ENCODE data around the gene FAM240A.
"Not testable (repeated sequence)": the region's sequence is repeated elsewhere in the genome, so short reads cannot be mapped to it uniquely, and the experiment has no call there.

The FAM240A gene

DNA sequence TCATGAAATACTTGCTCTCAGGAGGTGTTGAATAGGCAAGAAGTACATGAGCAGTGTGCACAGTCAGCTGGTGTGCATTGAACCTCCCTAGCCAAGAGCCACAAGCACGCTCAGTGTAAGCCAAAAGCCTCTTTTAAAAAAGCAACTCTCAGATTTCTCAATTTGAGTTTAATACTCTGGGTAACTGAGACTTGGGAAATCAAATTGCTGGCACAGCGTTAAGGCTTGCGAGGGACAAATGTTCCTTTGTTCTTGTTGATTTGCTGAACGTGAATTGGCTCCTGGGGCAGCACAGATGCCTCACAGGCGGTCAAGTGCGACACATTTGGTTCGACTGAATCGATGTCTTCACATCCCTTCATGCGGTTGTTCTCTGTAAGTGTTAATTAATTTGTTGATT, at the start of gene FAM240A:
FAM240A (plus strand) TSS at position 202 of the 400 bp plus-strand sequence; CDS start at position 361, 159 bp downstream.
- FAIRE-seq = no peak

DNA sequence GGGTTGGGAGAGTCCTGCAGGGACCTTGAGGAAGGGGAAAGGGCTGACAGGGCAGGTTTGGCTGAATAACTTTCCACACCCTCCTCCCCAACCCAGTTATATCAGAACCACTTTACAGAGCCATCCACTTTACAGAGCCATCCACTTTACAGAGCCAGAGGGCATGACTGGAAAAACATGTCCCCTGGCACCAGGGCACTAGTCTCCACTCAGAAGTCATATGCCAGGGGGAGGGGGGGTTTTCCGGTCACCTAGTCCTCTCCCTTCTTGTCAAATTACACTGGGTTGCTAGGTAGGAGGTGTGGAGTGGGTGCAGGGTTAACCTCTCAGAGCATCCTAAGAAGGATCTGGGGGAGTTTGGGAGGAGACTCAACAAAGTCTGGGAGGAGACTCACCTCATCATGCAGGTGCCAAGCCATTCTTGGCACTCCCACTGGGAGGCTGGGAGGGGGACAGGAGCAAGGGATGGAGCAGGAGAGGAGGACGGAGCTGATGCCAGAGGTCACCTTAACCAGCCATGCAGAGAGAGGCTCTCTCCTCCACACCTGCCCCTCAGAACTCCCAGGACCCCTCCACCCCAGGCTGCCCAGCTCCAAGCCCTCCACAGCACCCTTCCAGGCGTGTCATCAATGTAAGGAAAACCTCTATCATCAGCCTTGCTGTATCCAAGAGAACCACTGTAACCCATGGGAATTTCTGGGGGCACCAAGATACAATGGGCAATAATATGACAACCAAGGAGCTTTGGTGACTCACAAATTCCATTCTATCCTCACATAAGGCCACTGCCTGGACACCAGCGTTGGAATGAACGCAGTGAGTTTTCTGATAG, 47.9 kb upstream of the FAM240A start:
- no peak for FAIRE-seq

DNA sequence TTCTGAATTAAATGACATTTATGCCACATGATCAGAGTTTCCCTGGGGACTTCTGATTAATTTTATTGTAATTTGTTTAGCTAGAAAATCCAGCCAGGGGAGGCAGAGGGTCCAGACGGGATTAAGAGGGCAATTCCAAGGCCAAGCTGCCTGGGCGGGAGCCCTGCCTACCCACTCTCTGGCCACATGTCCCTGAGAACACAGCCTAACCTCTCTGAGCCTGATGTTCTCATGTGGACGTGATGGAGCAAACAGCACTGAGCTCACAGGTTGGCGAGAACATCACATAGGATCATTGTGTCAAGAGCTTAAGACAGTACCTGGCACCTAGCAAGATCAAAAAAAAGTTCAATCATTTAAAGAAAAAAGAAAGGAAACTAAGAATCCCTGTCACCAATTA, 47.2 kb upstream of the FAM240A start:
- FAIRE-seq = no peak

DNA sequence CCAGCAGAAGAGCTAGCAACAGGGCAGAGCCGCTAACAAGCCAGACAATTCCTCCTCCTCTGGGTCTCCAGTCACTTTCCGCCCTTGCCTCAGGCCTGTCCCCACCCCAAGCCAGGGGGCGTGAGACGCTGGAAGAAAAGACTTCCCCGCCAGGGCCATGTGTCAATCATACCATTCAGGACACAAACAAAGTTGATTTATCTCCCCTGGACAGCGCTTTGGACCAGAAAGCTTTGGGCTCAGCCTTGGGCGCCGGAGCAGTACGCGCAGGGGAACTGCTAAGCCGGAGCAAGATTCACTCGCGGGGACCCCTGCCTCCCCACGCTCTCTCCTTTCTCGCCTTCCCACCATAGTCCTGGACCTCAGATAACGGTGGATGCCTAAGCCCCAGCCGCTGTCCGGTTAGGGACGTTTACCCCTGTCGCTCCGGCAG, 46.7 kb upstream of the FAM240A start:
- no peak for FAIRE-seq

DNA sequence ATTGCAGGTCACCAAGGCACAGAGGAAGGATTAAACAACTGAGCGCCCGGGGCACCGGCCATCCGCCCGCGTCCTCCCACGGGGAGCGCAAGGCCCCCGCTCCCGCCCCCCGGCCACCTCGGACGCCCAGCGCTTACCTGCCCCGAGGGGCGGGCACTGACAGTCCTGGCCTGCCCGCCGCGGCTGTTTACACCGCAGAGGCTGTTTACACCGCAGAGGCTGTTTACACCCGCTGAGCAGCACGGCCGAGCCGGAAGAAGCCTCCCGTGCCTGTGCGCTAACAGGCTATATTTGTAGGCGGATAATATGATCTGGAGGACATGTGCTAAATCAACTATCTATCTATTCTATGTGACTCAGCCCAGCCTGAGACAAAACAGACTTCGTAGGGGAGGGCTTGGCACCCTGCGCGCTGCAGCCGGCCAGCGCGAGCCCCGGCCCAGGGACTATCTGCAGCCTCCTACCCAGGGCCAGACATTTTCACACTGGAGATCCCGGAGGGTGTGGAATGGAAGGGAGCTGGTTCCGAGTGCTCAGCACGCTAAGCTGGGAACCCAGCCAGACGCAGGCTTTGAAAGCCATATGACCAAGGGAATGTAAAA, 46.2 kb upstream of the FAM240A start, which contains the start of gene LRRC2:
LRRC2 (minus strand) TSS at position 263 of the 602 bp plus-strand sequence. CDS start 14,711 bp downstream, outside the sequence.
- FAIRE-seq = no peak

DNA sequence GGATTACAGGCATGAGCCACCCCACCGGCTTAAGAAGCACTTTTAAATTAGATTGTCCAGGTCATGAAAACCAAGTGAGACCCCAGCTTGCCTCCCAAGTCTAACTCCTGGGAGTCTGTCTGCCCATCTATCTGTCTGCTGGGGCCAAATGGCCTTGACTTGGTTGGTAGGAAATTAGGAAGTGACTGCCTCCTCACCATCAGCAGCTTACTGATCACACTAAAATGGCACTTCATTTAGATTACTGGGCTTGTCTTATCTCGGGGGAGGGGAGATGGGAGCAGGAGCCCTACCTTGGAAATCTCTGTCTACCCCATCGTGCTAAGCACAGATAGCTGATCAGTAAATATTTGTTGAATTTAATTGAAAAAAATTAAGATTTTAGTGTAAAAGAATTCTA, 40.6 kb upstream of the FAM240A start:
- no peak for FAIRE-seq

DNA sequence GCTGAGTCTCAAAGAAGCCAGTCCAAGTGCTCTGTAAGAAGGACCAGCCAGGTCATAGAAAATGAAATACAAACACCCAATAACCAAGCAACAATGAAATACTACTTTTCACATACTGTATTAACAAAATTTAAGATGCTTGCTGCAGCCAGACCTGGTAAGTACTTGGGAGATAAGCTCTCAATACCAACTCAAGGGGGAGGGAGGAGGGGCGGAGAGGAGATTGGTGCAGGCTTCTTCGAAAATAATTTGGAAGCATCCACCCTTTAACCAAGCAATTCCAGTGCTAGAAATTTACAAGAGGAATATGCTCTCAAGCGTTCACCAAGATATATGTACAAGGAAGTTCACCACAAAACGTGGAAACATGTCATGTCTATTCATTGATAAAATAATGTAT, 38.6 kb upstream of the FAM240A start:
- no peak for FAIRE-seq

DNA sequence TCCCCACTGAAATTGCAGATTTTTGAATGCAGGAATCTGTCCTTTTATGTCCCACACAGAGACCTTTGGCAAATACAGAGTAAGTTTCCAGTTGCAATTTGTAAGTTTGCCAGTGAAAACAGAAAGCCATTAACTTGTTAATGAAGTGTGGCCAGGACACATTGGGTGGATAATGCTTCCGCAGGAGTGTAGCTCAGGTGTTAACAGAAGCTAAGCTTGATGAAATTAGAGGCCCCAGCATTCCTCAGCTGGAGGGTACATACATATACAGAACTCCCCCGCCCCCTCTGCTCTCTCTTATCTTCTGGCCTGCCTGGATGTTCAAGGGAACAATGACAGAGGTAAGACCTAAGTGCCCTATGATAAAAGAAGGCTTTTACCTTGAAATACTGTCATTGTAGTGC, 38.1 kb upstream of the FAM240A start:
- FAIRE-seq = no peak

DNA sequence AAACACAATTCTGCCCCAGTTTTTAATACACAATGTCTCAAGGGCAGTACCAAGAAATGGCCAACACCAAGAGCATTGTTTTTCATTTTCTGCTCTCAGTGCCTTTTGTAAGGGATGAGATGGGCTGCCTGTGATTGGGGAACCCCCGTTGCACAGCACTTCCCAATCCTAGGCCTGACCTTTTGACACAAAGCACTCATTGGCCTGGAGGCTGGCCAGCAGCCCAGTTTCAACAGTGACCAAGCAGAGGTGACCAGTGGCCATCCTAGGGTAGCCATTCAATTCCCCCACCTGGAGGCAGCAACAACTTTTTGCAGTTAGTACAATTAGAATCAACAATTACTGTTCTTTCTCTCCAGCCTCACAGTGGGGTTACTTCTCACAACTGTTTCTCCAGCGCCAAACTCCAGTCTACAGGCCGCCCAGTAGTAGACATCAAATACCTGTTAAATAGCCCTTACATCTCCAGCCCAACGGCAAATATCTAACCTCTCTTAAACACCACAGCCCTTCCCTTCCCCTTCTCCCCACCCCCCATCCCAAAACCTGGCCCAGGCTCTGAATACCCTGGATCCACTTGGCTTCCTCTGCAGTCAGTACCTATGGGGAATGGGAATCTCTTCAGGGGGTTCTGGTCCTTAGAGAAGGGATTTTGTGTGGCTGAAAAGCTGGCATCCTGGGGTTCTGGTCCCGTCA, 37.3 kb upstream of the FAM240A start:
- FAIRE-seq = no peak

DNA sequence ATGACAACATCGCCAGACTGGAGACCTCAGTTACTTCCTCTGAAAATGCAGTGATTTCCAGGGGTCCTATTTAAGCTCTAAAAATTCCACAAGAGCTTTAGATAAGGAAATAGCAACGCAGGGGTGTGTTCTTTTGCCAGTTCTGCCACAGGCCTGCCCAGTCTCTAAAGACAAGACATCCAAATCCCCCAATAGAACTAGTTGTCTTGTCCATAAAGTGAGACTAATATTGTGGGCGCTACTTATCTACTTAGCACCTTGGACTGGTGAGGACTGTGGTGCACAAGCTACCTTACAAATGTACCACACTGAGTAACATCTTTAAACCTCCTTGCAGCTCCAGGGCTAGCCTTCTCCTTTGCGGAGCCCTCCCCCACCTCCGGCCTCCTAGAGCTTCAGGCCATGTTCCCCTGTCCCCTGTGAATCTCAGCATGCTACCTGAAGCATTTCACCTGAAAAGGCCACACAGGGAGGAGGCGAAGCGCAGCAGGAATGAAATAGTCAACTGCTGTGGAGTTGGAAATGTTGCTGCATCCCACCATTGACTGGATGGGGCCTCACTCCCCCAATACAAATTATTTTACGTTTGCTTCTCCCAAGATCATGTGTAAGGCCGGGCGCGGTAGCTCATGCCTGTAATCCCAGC, 36.6 kb upstream of the FAM240A start:
- no peak for FAIRE-seq

DNA sequence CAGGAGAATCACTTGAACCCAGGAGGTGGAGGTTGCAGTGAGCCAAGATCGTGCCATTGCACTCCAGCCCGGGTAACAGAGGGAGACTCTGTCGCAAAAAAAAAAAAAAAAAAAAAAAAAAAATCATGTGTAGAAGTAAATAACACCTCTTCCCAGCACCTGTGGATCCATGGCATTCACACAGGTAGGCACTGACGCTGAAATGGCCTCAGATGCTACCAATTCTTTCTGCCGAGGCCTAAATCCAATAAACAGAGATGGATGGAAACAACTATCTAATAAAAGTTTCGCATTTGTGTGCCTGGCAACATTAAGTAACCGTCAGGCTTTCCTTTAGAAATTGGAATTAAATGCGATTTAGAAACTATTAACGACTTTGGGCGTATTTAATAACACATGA, 35.9 kb upstream of the FAM240A start:
- FAIRE-seq = no peak

DNA sequence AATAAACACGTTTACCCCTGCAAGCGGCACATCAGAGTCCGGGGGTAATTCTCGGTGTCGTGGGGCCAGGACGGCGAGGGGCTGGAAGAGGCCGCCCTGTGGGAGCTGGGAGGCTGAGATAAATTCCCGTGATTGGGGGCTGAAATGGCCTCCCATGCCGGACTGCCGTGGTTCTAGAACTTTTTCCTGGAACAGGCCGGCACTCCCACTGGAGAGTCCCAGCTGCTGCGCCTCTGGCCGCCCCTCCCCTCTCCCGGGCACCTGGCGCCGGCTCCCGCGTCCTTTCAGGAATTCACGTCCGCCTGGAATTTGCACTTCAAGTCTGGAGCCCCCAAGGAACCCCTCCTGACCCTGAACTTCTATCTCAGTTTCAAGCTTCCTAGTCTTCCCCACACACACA, 35.4 kb upstream of the FAM240A start:
- no peak for FAIRE-seq

DNA sequence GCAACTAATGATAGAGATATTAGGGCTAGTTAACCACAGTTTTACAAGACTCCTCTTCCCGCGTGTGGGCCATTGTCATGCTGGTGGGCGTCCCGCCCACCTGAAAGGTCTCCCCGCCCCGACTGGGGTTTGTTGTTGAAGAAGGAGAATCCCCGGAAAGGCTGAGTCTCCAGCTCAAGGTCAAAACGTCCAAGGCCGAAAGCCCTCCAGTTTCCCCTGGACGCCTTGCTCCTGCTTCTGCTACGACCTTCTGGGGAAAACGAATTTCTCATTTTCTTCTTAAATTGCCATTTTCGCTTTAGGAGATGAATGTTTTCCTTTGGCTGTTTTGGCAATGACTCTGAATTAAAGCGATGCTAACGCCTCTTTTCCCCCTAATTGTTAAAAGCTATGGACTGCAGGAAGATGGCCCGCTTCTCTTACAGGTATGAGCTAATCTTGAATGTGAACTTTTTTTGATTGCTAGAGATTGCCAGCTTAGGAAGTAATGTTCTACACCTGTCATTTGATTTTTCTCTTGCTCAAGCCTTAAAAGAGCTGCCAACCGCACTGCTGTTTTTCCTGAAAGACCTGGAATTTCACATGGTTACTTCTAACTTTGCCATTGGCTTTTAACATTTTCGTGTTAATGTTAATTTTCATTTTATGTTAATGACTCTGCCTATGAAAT, 34.6 kb upstream of the FAM240A start:
- not testable (repeated sequence) for FAIRE-seq

DNA sequence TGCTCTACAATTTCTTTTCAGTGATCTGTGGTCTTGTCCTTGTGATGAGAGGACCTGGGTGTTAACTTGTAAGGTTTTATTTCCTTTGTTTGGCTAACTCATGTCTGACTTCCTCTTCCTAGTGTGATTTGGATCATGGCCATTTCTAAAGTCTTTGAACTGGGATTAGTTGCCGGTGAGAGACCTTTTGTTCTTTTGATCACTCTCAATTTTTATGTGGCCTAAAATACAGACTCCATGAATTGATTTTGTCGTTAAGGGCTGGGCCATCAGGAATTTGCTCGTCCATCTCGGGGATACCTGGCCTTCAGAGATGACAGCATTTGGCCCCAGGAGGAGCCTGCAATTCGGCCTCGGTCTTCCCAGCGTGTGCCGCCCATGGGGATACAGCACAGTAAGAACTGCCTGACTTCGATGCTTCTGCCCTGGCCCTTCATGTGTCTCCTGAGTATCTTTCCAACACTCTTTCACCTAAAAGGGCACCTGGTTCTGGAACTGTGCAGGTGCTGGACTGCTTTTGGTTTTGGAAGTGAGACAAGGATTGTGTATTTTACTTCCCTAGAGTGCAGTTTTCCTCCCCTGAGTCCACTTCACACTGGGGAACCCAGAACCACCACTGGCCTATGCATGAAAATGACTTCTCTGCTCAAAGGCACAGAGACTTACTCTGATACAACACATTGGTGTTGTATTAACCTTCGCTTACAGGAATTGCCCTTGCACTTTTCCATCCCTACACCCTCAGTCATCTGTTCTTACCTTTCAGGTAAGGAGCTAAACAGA, 33.2 kb upstream of the FAM240A start:
- FAIRE-seq = no peak

DNA sequence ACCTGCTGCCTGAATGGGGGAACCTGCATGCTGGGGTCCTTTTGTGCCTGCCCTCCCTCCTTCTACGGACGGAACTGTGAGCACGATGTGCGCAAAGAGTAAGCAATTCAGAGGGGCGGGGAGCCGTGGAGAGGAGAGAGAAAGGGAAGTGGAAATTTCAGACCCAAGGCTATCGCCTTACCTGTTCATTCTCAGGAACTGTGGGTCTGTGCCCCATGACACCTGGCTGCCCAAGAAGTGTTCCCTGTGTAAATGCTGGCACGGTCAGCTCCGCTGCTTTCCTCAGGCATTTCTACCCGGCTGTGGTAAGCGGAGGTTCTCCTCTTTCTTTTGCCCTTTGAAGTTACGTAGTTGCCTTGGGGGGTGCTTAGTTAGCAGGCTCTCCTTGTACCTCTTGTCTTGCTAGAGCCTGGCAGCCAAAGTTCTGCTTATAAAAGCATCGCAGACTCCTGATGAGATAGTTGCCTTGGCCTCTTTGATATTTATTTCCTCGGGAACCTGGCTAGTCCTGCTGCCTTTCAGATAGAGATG, 32.5 kb upstream of the FAM240A start:
- no peak for FAIRE-seq

DNA sequence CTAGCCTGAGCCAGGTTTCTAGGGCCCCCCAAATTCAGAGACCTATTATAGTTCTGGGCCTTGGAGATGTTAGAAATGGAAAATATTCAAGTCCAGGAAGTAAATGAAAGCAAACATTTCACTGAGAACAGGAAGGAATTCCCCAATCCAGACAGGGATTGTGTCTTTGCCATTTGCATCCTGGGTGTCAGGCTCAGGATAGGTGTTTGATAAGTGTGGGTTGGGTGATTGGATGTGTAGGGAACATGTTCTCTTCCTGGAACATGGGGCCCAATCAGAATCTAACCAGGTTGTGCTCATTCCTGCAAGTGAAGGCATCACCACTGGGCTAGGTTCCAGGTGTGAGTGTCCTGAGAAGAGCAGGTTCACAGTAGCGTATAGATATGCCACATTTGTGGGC, 31.6 kb upstream of the FAM240A start:
- FAIRE-seq = no peak

DNA sequence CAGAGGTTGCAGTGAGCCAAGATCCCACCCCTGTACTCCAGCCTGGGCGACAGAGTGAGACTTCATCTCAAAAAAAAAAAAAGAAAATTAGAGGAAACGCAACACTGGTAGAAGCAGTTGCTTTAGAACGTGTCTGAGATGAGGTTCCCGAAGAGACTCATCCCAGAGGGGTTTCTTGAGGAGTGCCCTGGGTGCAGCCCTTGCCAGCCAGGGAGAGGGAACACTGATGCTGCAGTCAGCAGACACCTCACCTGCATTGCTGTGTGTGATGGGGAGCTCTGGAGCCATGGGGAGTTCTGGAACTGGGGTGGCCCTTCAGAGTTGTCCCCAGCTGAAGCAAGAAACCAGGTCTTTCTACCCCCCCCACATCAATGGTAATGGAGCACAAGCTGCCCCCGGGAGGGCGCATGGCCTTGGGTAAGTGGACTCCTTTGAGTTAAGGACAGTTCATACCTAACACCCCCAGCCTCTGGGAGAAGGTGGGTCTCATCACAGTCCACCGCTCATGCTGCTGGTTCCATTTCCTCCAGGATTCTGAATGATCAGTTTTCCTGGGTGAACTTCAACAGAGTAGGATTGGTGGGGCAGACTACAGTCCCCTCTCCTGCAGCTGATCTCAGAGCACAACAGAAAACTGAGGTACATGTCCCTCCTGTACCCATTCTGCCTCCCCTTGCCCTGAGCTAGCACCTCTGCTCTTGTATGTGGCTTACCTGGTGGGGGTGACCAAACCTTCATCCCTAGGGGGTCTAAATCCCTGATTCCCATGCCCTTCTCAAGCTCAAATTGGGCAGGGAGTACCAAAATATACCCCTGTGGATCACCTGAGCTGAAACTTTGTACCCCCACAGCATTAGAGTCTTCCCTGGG, 27.5 kb upstream of the FAM240A start:
- no peak for FAIRE-seq

DNA sequence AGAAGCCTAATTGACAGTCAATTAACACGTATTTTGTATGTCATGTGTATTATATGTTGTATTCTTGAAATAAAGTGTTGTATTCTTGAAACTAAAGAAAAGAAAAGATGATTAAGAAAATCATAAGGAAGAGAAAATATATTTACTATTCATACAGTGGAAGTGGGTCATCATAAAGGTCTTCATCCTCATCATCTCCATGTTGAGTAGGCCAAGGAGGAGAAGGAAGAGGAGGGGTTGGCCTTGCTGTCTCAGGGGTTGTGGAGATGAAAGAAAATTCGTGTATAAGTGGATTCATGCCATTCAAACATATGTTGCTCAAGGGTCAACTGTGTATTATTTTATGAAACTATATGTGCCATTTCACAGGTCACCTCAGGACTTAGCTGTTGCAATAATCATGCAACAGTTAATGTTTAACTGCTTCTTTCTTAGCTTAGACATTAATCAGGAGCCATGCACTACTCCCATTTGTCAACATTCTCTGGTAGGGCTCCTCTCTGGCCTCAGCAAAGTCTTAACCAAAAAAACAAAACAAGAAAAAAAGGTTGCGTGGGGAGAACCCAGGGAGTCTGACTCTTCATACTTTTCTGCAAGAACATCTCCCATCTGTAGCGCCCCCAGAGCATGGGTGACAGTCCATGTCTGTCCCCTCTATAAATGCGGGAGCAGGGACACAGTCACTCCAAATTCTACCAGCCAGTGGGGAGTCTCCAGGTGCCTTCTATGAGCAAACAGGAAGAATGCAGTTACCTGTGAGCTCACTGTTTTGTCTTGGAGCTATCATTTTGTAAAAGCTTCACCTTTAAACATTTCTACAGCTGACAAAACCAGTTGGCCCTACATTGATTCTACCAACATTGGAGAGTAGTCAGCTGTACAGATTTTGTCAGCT, 26.3 kb upstream of the FAM240A start:
- FAIRE-seq = no peak

DNA sequence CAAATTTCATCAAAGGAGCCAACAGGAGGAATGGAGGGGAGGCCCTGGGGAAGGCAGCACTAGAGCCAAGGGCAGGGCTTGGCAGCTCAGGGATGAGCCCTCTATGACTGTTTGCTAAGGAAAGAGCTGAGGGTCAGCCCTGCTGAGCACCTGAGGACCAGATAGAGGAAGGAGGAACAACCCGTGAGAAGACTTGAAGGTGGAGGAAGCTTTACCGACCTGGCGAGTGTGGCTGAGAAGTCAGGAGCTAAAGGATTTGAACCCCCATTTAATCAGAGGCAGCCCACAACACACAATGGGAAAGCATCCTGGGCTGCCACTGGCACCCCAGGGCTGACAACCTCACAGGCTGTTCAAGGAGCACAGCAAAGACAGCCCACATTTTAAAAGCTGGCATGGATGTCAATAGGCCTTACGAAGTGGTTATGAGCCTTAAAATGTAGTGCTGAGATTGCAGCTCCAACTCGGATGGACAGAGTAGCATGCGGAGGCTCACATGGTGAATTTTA, 25.5 kb upstream of the FAM240A start:
- FAIRE-seq = no peak

Measured in TTC549 (cell line).